Sigmoid colon (tissue), 7 donors: Measurements from ENCODE around the gene C1orf94. TPM values are rescaled to one million over a fixed set of nuclear protein-coding genes. Genes with fewer than 3 reads are reported as not detected.

ENCODE experiments used
- DNase-seq: peaks from one replicate; pipeline ENCODE4 v3.0.0-alpha.2; 2019
- H3K27ac ChIP-seq, 4 donors: fragments of 200-600 bp; sonication (generic); one replicate each; pipeline ENCODE4 v1.5.1; 2016 to 2019; ENCODE audit warnings: mild to moderate bottlenecking in 1 of 4
- H3K27me3 ChIP-seq, 3 donors: fragments of 200-600 bp; sonication (generic); one replicate each; pipeline ENCODE4 v1.5.1; 2019; ENCODE audit warnings: mild to moderate bottlenecking in 1 of 3
- H3K36me3 ChIP-seq, 4 donors: fragments of 200-600 bp; sonication (generic); one replicate each; pipeline ENCODE4 v1.5.1; 2016 to 2019
- H3K4me1 ChIP-seq, 4 donors: fragments of 200-600 bp; sonication (generic); one replicate each; pipeline ENCODE4 v1.5.1; 2017 to 2019
- H3K4me3 ChIP-seq, 4 donors: fragments of 200-600 bp; sonication (generic); one replicate each; pipeline ENCODE4 v1.5.1; 2017 to 2019; ENCODE audit warnings: mild to moderate bottlenecking in 2 of 4, moderate library complexity in 1 of 4
- H3K9me3 ChIP-seq, 4 donors: fragments of 200-600 bp in 3 of 4; sonication (generic) in 3 of 4; one replicate each; pipeline versions ENCODE4 v1.5.1 to v1.6.1; 2013 to 2019
- EP300 ChIP-seq, 4 donors: sonication (generic); formaldehyde crosslinking; IDR thresholded peaks; one replicate each; pipeline ENCODE4 v1.6.1; 2017; ENCODE audit warnings: antibody characterized with exemption in 4 of 4
- POLR2A ChIP-seq, 2 donors: fragments of 450-650 bp; IDR thresholded peaks; one replicate each; pipeline ENCODE4 v1.6.1; 2016; ENCODE audit warnings: antibody characterized with exemption in 2 of 2, mild to moderate bottlenecking in 2 of 2, moderate library complexity in 2 of 2
- POLR2AphosphoS5 ChIP-seq, 4 donors: sonication (generic); formaldehyde crosslinking; IDR thresholded peaks; one replicate each; pipeline ENCODE4 v1.6.1; 2017; ENCODE audit warnings: antibody characterized with exemption in 4 of 4
- WGBS, 2 donors: extraction: QIAGEN DNeasy Blood & Tissue Kit; methylation state at CpG; one replicate each; pipeline ENCODE4 v1.1.7; 2013; 5-methylcytosine and 5-hydroxymethylcytosine counted together
- intact Hi-C: fragments of 100-400 bp; cut with DNase I; formaldehyde crosslinking; loops from one replicate; pipeline ENCODE4 v1.15.1; 2023
- polyA plus RNA-seq, 3 donors: library from polyadenylated mRNA; stranded (reverse); fragments of 200-250 nt; gene quantifications; one replicate each; pipeline ENCODE4 v1.2.3, GENCODE V29; 2013
- total RNA-seq, 4 donors: library from RNA; depleted of rRNA; stranded (reverse); fragments of >200 nt; gene quantifications; one replicate each; pipeline ENCODE4 v1.1.0, GENCODE V29; 2016
- TF ChIP-seq, protein P1 (sequence below), 4 experiments: fragments of 450-650 bp in 3 of 4; fragments of 200-600 bp in 1 of 4; IDR thresholded peaks; one replicate each; pipeline ENCODE4 v1.5.1; 2016 to 2019; ENCODE audit warnings: antibody characterized with exemption in 4 of 4, mild to moderate bottlenecking in 3 of 4, moderate library complexity in 2 of 4
- donor health status: healthy with polysubstance abuse.
- donor health status: Bipolar disorder and iron deficiency.
- donor health status: healthy.

Gene C1orf94
- total and polyA plus RNA-seq, 7 donors = not detected

DNA sequence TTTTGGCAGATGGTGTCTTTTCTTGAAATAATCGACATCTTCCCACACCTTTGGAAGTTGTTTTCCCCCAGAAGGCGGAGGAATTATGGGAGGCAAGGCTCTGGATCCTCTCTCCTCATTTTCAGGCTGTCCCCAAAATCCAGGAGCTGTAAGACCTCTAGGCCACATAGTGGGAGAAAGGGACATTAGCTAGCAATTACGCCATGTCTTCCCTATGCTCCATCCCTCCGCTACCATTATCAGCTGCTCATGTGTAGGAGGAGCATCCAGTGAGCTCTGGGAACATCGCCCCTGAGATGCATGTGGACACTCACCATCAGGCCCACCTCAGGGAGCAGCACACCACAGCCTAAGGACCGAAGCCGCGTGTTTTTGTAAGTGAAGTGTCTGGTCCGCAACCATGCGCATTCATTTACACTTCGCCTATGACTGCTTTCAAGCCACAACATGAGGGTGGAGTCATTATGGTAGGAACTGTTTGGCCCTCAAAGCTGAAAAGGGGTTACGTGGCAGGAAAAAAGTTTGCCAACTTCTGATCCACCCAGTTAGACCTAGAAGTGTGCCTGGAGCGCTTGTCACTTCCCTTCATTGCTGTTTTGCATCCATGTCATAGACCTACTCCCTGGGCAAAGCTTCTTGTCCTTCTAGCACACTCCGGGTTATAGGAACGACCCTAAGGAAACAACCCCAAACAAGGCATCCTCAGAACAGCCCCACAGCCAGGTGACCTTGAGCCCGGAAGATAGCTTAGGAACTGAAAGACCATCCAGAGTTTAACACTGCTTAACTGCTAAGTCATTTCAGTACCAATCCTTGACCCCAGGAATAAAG is 85.5 kb downstream of the C1orf94 start:
- DNase-seq = no peak

GRCh38 chr1:34262921-34263320 is 86.2 kb downstream of the C1orf94 start:
- Histone ChIP-seq H3K4me3 (no peak overlapping the region), H3K4me1 (no peaks in the 10 kb centered on the region), H3K27ac (no peak overlapping the region), H3K9me3 (no peaks in the 10 kb centered on the region), H3K27me3 (peaks cover 0 to 26% (median 3%) of the 10 kb centered on the region in 3 donors), H3K36me3 (no peaks in the 10 kb centered on the region)
- no peak for TF ChIP-seq EP300 (IDR thresholded peaks at IDR 0.05)
- TF ChIP-seq, protein P1, sequence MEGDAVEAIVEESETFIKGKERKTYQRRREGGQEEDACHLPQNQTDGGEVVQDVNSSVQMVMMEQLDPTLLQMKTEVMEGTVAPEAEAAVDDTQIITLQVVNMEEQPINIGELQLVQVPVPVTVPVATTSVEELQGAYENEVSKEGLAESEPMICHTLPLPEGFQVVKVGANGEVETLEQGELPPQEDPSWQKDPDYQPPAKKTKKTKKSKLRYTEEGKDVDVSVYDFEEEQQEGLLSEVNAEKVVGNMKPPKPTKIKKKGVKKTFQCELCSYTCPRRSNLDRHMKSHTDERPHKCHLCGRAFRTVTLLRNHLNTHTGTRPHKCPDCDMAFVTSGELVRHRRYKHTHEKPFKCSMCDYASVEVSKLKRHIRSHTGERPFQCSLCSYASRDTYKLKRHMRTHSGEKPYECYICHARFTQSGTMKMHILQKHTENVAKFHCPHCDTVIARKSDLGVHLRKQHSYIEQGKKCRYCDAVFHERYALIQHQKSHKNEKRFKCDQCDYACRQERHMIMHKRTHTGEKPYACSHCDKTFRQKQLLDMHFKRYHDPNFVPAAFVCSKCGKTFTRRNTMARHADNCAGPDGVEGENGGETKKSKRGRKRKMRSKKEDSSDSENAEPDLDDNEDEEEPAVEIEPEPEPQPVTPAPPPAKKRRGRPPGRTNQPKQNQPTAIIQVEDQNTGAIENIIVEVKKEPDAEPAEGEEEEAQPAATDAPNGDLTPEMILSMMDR (IDR thresholded peaks at IDR 0.05) = no peak
- TF ChIP-seq POLR2A (IDR thresholded peaks at IDR 0.05) = no peak
- no peak for TF ChIP-seq POLR2AphosphoS5 (IDR thresholded peaks at IDR 0.05)
- WGBS, 2 donors = 61 to 69% methylated on average over 7 of the region's 7 CpGs
- intact Hi-C loops = no loop called here
- DNase-seq = no peak

More for the DNA sequence above, 85.5 kb downstream of the C1orf94 start:
- WGBS, 2 donors = 85 to 92% methylated on average over 16 of the region's 16 CpGs
- H3K27ac ChIP-seq = no peak overlapping the region
- intact Hi-C loops = no loop called here
- H3K4me1 ChIP-seq = no peaks in the 10 kb centered on the region
- H3K4me3 ChIP-seq = no peak overlapping the region
- no peaks in the 10 kb centered on the region for H3K9me3 ChIP-seq
- H3K36me3 ChIP-seq = no peaks in the 10 kb centered on the region
- no peak for TF ChIP-seq EP300 (IDR thresholded peaks at IDR 0.05)
- TF ChIP-seq POLR2AphosphoS5 (IDR thresholded peaks at IDR 0.05) = no peak
- TF ChIP-seq POLR2A (IDR thresholded peaks at IDR 0.05) = no peak
- TF ChIP-seq, protein P1 (IDR thresholded peaks at IDR 0.05) = no peak
- H3K27me3 ChIP-seq = peaks cover 0 to 24% (median 3%) of the 10 kb centered on the region in 3 donors

GRCh38 chr1:34263406-34263805 is 86.7 kb downstream of the C1orf94 start:
- H3K27ac ChIP-seq = no peak overlapping the region
- no peaks in the 10 kb centered on the region for H3K9me3 ChIP-seq
- H3K4me1 ChIP-seq = no peaks in the 10 kb centered on the region
- intact Hi-C loops = no loop called here
- H3K27me3 ChIP-seq = peaks cover 0 to 26% (median 3%) of the 10 kb centered on the region in 3 donors
- DNase-seq = no peak
- H3K36me3 ChIP-seq = no peaks in the 10 kb centered on the region
- TF ChIP-seq EP300 (IDR thresholded peaks at IDR 0.05) (no peak), POLR2AphosphoS5 (IDR thresholded peaks at IDR 0.05) (no peak), POLR2A (IDR thresholded peaks at IDR 0.05) (no peak)
- TF ChIP-seq, protein P1 (IDR thresholded peaks at IDR 0.05) = no peak
- WGBS, 2 donors = 66 to 71% methylated on average over 4 of the region's 4 CpGs
- no peak overlapping the region for H3K4me3 ChIP-seq

GRCh38 chr1:34265396-34265795 is 88.7 kb downstream of the C1orf94 start:
- H3K27me3 ChIP-seq = peaks cover 0 to 26% (median 3%) of the 10 kb centered on the region in 3 donors
- TF ChIP-seq, protein P1 (IDR thresholded peaks at IDR 0.05) = no peak
- TF ChIP-seq POLR2AphosphoS5 (IDR thresholded peaks at IDR 0.05) (no peak), POLR2A (IDR thresholded peaks at IDR 0.05) (no peak), EP300 (IDR thresholded peaks at IDR 0.05) (no peak)
- intact Hi-C loops = no loop called here

More at GRCh38 chr1:34265396-34265795, 88.7 kb downstream of the C1orf94 start:
- H3K4me3 ChIP-seq = no peak overlapping the region
- no peak overlapping the region for H3K27ac ChIP-seq
- 32 to 74% methylated on average over 3 of the region's 3 CpGs for WGBS, 2 donors
- no peaks in the 10 kb centered on the region for H3K4me1 ChIP-seq
- no peaks in the 10 kb centered on the region for H3K9me3 ChIP-seq
- no peak for DNase-seq
- no peaks in the 10 kb centered on the region for H3K36me3 ChIP-seq
